Measurements from ENCODE around the gene LPP.

The LPP gene

GRCh38 chr3:188349933-188350332 is 196.0 kb downstream of the LPP start:
- H3K27ac ChIP-seq (ENCODE audit: low read depth, low read length): no peak overlapping the region
- no peak overlapping the region for H2BK15ac ChIP-seq (replicated peaks; ENCODE audit: low read depth)
- DNase-seq: no peak

GRCh38 chr3:188350961-188351360 is 197.0 kb downstream of the LPP start:
- Histone ChIP-seq H2BK5ac (ENCODE audit: low read length) (no peak overlapping the region), H3K79me2 (ENCODE audit: control insufficient read depth, insufficient read depth, low read length) (no peaks in the 10 kb centered on the region), H3K27ac (ENCODE audit: low read depth, low read length) (no peak overlapping the region), H4K8ac (ENCODE audit: low read depth, low read length) (no peak overlapping the region), H3K18ac (ENCODE audit: low read length) (no peak overlapping the region), H3K27me3 (ENCODE audit: insufficient read depth, low read length, poor library complexity) (no peaks in the 10 kb centered on the region), H3K23ac (ENCODE audit: low read length) (no peak overlapping the region), H4K5ac (ENCODE audit: low read length) (no peak overlapping the region), H3K4me3 (ENCODE audit: low read length) (no peak overlapping the region), H3K9ac (ENCODE audit: low read length) (no peak overlapping the region), H2BK15ac (replicated peaks; ENCODE audit: low read depth) (no peak overlapping the region), H3K79me1 (ENCODE audit: low read length) (peaks cover 3% of the 10 kb centered on the region), H2AK5ac (ENCODE audit: low read length) (no peak overlapping the region), H3K4me1 (ENCODE audit: control insufficient read depth, low read depth, low read length) (no peaks in the 10 kb centered on the region), H3K4me2 (ENCODE audit: low read length) (no peak overlapping the region), H3K56ac (ENCODE audit: low read length) (no peak overlapping the region), H3K36me3 (ENCODE audit: control insufficient read depth, insufficient read depth, low read length) (no peaks in the 10 kb centered on the region), H3K4ac (ENCODE audit: low read depth, low read length) (no peak overlapping the region), H2BK120ac (ENCODE audit: low read depth, low read length) (no peak overlapping the region)
- WGBS (ENCODE audit: extremely low coverage, insufficient coverage, low lambda C conversion rate): no CpG with 5 or more reads among the region's 2 CpGs
- DNase-seq: no peak

More at GRCh38 chr3:188349933-188350332, 196.0 kb downstream of the LPP start:
- Histone ChIP-seq H2BK120ac (ENCODE audit: low read depth, low read length) (no peak overlapping the region), H3K9ac (ENCODE audit: low read length) (no peak overlapping the region), H3K4me1 (ENCODE audit: control insufficient read depth, low read depth, low read length) (no peaks in the 10 kb centered on the region), H4K5ac (ENCODE audit: low read length) (no peak overlapping the region), H4K8ac (ENCODE audit: low read depth, low read length) (no peak overlapping the region), H3K18ac (ENCODE audit: low read length) (no peak overlapping the region), H3K56ac (ENCODE audit: low read length) (no peak overlapping the region), H3K27me3 (ENCODE audit: insufficient read depth, low read length, poor library complexity) (no peaks in the 10 kb centered on the region), H2BK5ac (ENCODE audit: low read length) (no peak overlapping the region), H3K4me3 (ENCODE audit: low read length) (no peak overlapping the region), H3K36me3 (ENCODE audit: control insufficient read depth, insufficient read depth, low read length) (no peaks in the 10 kb centered on the region), H3K23ac (ENCODE audit: low read length) (no peak overlapping the region), H3K79me1 (ENCODE audit: low read length) (peaks cover 3% of the 10 kb centered on the region), H3K4ac (ENCODE audit: low read depth, low read length) (no peak overlapping the region), H3K4me2 (ENCODE audit: low read length) (no peak overlapping the region), H3K79me2 (ENCODE audit: control insufficient read depth, insufficient read depth, low read length) (no peaks in the 10 kb centered on the region), H2AK5ac (ENCODE audit: low read length) (no peak overlapping the region)
- WGBS (ENCODE audit: extremely low coverage, insufficient coverage, low lambda C conversion rate): no CpG with 5 or more reads among the region's 4 CpGs

- H3K23ac ChIP-seq (ENCODE audit: low read length): no peak overlapping the region
- no peak overlapping the region for H3K4me3 ChIP-seq (ENCODE audit: low read length)
- no peaks in the 10 kb centered on the region for H3K4me1 ChIP-seq (ENCODE audit: control insufficient read depth, low read depth, low read length)
- no peak overlapping the region for H3K4me2 ChIP-seq (ENCODE audit: low read length)
- H2BK5ac ChIP-seq (ENCODE audit: low read length): no peak overlapping the region
- H3K79me2 ChIP-seq (ENCODE audit: control insufficient read depth, insufficient read depth, low read length): no peaks in the 10 kb centered on the region
- no peak overlapping the region for H3K18ac ChIP-seq (ENCODE audit: low read length)
- DNase-seq: no peak
- no peak overlapping the region for H3K4ac ChIP-seq (ENCODE audit: low read depth, low read length)
- peaks cover 3% of the 10 kb centered on the region for H3K79me1 ChIP-seq (ENCODE audit: low read length)
- no peak overlapping the region for H3K27ac ChIP-seq (ENCODE audit: low read depth, low read length)
- no peak overlapping the region for H2AK5ac ChIP-seq (ENCODE audit: low read length)
- H2BK120ac ChIP-seq (ENCODE audit: low read depth, low read length): no peak overlapping the region
- no peak overlapping the region for H4K5ac ChIP-seq (ENCODE audit: low read length)
- no peaks in the 10 kb centered on the region for H3K36me3 ChIP-seq (ENCODE audit: control insufficient read depth, insufficient read depth, low read length)
- H3K27me3 ChIP-seq (ENCODE audit: insufficient read depth, low read length, poor library complexity): no peaks in the 10 kb centered on the region
- H3K56ac ChIP-seq (ENCODE audit: low read length): no peak overlapping the region
- no CpG with 5 or more reads among the region's 7 CpGs for WGBS (ENCODE audit: extremely low coverage, insufficient coverage, low lambda C conversion rate)
- no peak overlapping the region for H3K9ac ChIP-seq (ENCODE audit: low read length)
- H2BK15ac ChIP-seq (replicated peaks; ENCODE audit: low read depth): no peak overlapping the region
- no peak overlapping the region for H4K8ac ChIP-seq (ENCODE audit: low read depth, low read length)
These were observed 197.7 kb downstream of the LPP start for GRCh38 chr3:188351648-188352047.

- no peak overlapping the region for H3K4me3 ChIP-seq (ENCODE audit: low read length)
- H3K4me1 ChIP-seq (ENCODE audit: control insufficient read depth, low read depth, low read length): no peaks in the 10 kb centered on the region
- H3K18ac ChIP-seq (ENCODE audit: low read length): no peak overlapping the region
- H3K79me2 ChIP-seq (ENCODE audit: control insufficient read depth, insufficient read depth, low read length): no peaks in the 10 kb centered on the region
- peaks cover 3% of the 10 kb centered on the region for H3K79me1 ChIP-seq (ENCODE audit: low read length)
- no peak overlapping the region for H4K8ac ChIP-seq (ENCODE audit: low read depth, low read length)
- no peak overlapping the region for H3K4me2 ChIP-seq (ENCODE audit: low read length)
- H3K27ac ChIP-seq (ENCODE audit: low read depth, low read length): no peak overlapping the region
- no peak overlapping the region for H2BK15ac ChIP-seq (replicated peaks; ENCODE audit: low read depth)
- H2BK5ac ChIP-seq (ENCODE audit: low read length): no peak overlapping the region
- no peak overlapping the region for H3K56ac ChIP-seq (ENCODE audit: low read length)
- no peak overlapping the region for H3K9ac ChIP-seq (ENCODE audit: low read length)
- no peak overlapping the region for H2BK120ac ChIP-seq (ENCODE audit: low read depth, low read length)
- H3K4ac ChIP-seq (ENCODE audit: low read depth, low read length): no peak overlapping the region
- H3K36me3 ChIP-seq (ENCODE audit: control insufficient read depth, insufficient read depth, low read length): no peaks in the 10 kb centered on the region
- no CpG with 5 or more reads among the region's 18 CpGs for WGBS (ENCODE audit: extremely low coverage, insufficient coverage, low lambda C conversion rate)
- no peak overlapping the region for H2AK5ac ChIP-seq (ENCODE audit: low read length)
- H3K27me3 ChIP-seq (ENCODE audit: insufficient read depth, low read length, poor library complexity): no peaks in the 10 kb centered on the region
- no peak overlapping the region for H3K23ac ChIP-seq (ENCODE audit: low read length)
- H4K5ac ChIP-seq (ENCODE audit: low read length): no peak overlapping the region
- no peak for DNase-seq
These were observed 198.4 kb downstream of the LPP start for GRCh38 chr3:188352196-188352927.

GRCh38 chr3:188353426-188353825 is 199.5 kb downstream of the LPP start:
- Histone ChIP-seq H2BK120ac (ENCODE audit: low read depth, low read length) (no peak overlapping the region), H3K79me1 (ENCODE audit: low read length) (peaks cover 3% of the 10 kb centered on the region), H3K23ac (ENCODE audit: low read length) (no peak overlapping the region), H3K4me2 (ENCODE audit: low read length) (no peak overlapping the region), H2AK5ac (ENCODE audit: low read length) (no peak overlapping the region), H3K79me2 (ENCODE audit: control insufficient read depth, insufficient read depth, low read length) (no peaks in the 10 kb centered on the region), H4K8ac (ENCODE audit: low read depth, low read length) (no peak overlapping the region), H4K5ac (ENCODE audit: low read length) (no peak overlapping the region), H3K4me1 (ENCODE audit: control insufficient read depth, low read depth, low read length) (no peaks in the 10 kb centered on the region), H3K9ac (ENCODE audit: low read length) (no peak overlapping the region), H3K27me3 (ENCODE audit: insufficient read depth, low read length, poor library complexity) (no peaks in the 10 kb centered on the region), H2BK15ac (replicated peaks; ENCODE audit: low read depth) (no peak overlapping the region), H3K36me3 (ENCODE audit: control insufficient read depth, insufficient read depth, low read length) (no peaks in the 10 kb centered on the region), H3K4me3 (ENCODE audit: low read length) (no peak overlapping the region), H3K18ac (ENCODE audit: low read length) (no peak overlapping the region), H2BK5ac (ENCODE audit: low read length) (no peak overlapping the region), H3K56ac (ENCODE audit: low read length) (no peak overlapping the region), H3K27ac (ENCODE audit: low read depth, low read length) (no peak overlapping the region), H3K4ac (ENCODE audit: low read depth, low read length) (no peak overlapping the region)
- no CpG with 5 or more reads among the region's 1 CpG for WGBS (ENCODE audit: extremely low coverage, insufficient coverage, low lambda C conversion rate)
- no peak for DNase-seq
